NCI-H2171 treated with DMSO at 0.1 percent for 48 hours (cell line): ENCODE results near the gene PCDH8.

ENCODE experiments used
- DNase-seq: peaks from one replicate; lab custom pipeline; 2025; lab: John Stamatoyannopoulos, UW

PCDH8 gene

DNA sequence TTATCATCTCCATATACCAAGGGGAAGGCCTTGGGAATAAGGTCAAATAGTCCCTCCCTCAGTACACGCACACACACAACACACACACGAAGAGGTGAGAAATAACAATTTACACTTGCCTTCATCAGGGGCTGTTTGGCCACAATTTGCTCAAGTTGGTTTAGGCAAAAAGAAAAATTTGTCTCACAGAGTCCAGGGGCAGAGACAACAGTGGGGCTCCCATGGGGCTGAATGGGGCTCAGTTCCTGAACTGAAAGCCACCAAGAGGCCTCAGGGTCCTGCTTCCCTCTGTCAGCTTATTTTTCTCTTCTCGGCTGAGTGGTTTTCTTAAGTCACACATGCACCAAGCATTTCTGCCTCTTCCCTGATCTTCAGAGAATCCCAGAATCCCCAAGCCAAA lies 35.5 kb downstream of the PCDH8 start:
- DNase-seq = no peak

DNA sequence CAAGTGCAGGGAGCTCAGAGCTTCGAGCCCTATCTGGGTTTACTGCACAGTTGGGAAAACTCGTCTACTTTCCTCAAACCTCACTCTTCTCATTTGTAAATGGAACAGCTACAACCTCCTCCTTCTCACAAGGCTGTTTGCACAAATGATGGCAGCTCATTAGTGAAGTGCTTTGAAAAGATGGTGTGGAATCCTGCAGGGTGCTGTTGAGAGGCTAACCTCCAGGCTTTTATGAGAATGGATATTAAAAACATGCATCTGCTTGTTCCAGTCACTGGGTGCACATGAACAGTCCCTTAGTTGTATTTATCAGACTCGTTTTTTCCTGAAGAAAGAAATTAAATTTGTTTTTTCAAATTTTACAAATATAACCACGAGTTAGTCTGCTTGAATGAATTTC lies 36.6 kb downstream of the PCDH8 start:
- DNase-seq = no peak

DNA sequence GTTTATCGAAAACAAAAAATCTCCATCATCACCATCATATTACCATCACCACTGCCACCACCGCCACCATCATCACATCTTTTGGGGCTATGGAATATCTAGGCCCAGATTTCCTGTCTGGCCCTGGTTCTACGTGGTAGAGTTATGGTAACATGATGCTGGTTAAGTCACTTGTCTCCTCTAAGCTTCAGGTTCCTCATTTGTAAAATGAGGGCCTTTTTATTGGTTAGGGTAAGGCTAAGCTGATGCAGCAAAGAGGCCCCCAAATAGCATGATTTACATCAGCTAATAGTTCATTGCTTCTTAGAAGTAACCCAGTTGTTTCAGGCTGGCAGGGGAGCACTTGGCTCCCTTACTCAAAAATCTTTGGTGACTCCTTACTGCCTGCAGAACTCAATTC lies 37.9 kb downstream of the PCDH8 start:
- no peak for DNase-seq

DNA sequence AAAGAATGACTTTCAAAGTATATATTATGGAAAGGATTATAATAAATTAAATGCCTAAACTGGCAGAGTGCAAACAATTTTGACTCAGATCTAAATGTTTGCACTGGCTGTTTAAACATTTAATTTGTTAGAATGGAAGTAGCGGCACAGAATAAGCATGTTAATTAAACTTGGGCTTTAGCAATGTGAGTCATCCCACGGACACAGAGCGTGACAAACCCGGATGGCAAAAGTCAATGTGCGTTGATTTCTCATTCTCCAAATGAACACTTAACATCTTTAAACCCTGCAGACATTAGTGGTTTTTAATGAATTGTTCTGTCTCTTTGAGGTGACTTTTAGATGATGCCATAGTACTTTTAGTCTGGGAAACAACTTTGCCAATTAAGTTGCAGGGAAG lies 38.4 kb downstream of the PCDH8 start:
- no peak for DNase-seq

DNA sequence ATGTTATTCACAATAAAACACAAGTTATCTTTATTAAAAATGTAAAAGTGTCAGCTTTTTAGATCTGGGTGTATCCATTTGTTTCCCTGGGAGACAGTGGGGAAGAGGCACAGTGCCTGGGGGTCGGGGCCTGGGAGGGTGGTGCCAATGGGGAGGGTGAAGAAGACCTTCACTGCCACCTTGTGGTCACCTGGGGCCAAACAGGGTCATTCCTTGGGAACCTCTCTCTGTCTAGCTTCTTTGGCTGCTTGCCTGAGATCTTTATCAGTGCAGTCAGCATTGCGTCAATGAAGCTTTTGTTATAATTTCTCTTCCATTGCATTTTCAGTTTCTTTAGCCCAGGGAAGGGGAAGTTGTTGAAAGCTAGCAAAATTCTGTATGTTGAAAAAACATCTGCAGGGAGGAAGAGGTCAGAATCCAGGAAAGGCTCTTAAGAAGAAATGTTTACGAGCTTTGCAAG lies 39.1 kb downstream of the PCDH8 start:
- DNase-seq = peak; percentile 83

DNA sequence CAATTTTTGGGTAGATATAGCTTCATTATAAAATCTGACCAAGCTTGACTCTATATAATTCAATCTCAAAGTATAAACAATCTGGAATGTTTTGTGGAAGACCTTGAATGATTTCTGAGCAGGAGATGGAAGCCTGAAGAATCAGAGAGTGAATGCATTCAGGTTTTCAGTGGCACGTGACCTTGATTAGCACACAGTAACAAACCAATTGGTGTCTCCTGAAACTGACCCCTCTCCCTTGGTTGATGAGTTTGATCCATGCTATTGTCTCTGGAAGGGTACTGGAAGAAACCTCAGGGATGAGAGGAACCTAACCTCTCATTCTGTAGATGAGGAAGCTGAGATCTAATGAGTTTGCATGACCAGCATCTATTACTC lies 39.6 kb downstream of the PCDH8 start:
- DNase-seq = no peak

DNA sequence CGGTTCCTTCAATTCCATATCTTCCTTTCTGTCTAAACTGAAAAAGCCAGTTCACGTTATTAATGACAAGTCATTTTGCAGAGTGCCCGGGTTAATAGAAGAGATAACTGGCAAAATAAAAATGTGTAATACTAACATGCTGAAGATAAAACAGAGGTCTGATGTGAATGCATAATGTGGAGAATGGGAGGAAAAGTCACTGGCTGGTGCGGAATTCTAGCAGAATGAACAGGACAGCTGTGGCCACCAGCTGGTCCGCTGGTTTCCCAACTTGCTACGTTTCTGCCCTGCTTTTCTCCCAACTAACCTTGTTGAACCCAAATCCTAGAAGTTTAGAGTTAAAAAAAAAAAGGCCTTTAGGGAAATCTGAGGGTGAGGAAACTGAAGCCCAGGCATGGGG lies 42.4 kb downstream of the PCDH8 start:
- no peak for DNase-seq

DNA sequence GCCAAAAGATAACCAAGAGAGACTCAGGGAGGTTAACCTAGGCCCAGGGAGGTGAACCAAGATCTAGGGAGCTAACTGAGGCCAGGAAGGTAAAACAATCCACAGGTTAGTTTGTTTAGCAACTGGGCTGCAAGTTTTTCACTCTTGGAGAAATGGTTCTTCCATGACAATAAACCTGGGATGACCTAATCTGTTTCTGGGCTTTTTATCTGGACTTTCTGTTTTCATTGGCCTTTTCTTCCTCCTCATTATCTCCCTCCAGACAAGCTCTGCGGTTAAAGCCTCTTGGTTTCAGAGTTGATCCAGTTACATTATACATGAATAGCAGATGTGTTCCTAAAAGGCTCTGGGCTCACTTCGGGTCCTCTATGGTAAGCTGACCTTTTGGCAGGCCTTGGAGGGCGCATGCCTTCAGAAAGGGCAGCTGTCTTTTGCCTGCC lies 44.2 kb downstream of the PCDH8 start:
- DNase-seq = no peak

DNA sequence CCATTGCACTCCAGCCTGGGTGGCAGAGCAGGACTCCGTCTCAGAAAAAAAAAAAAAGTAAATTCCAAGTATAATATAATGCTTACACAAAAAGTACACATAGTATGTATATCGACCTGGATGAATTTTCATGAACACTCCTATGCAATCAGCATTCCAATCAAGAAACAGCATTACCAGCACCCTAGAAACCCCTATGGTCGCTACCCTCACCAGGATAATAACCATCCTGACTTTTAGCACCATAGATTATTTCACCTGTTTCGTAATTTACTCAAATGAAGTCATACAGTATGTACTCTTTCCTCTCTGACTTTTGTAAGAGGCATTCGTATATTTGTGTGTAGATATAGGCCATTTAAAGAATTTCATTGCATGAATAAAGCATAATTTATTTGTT lies 47.6 kb downstream of the PCDH8 start:
- DNase-seq = no peak

DNA sequence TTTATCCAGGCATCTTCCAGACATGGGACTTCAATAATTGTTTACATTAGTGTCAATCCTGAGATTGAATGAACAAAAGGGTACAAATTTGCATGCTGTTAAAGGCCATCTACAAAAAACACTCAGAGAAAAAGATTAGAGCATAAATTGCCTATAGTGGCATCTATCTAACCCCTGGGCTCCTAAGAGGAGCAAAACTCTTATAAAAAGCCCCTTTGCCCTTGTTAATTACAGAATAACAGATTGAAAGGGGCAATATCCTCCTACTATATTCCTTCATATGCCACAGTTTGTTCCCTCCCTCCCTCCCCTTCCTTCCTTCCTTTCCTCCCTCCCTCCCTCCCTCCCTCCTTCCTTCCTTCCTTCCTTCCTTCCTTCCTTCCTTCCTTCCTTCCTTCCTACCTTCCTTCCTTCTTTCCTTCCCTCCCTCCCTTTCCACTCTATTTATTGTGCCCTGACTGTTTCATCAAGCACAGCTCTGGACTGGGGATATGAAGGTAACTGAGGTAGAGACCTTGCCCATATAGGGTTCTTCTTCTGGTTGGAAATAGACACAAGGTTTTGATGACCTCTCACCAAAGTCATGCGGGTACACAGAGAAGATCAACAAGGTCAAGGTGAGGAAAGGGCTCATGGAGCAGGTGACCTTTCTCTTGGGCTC lies 49.5 kb downstream of the PCDH8 start:
- DNase-seq = no peak

DNA sequence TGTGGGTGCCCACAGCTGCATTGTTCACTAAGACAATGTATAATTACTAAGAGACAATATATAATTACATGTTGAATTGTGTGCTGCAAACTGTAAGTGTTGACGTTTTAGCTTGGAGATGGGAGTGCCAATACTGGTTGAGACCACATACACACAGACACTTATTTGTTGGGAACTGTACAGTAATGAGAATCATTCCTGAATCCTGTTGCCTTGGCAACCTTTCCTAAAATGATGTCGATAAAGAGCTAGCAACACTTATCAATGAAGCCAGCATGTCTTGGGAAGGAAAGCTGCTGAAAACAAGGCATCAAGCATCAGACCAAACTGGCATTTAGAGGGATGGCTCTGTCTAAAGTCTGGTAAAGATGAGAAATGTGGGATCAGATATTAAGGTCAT lies 51.3 kb downstream of the PCDH8 start:
- DNase-seq = no peak

DNA sequence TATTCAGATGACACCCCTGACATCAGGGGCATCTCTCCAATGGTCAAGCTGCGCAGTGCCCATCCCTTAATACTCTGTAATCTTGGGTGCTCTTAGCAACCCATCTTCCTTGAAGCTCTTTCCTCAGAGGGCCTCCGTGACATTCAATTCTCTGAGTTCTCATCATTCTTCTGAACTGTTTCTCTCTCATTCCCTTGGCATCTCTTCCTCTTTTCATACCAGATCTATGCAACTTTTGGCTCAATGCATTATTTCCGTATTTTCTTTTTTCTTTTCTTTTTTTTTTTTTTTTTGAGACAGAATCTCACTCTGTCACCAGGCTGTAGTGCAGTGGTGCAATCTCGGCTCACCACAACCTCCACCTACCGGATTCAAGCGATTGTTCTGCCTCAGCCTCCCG lies 53.9 kb downstream of the PCDH8 start:
- DNase-seq = no peak

DNA sequence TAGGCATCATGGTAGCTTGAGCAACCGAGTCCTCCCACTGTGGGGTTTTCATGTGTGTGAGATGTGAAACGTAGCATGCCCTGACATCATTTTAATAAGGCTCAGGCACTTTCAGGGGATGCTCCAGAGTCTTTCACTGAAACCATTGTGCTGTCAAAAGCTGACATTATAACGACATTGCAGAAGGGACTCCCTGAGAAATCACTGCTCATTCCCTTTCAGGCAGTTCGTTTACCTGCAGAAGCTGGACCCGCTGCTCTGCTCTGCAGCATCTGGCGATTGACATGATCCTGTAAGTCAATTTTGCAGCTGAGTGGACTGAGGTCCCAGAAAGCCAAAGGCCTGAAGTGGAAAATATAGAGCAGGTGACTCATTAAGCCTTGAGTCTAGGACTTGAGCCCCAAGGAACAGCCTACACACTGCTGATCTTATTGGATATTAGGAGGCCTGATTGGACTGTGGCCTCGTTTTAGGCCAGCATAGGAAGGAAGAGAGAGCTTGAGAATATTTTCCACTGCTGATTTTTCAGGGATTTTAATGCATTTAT lies 54.9 kb downstream of the PCDH8 start:
- DNase-seq = no peak
